Measurements from ENCODE around the gene AHSG.

AHSG gene

GRCh38 chr3:186664119-186664495, 51.2 kb downstream of the AHSG start:
- DNase-seq (ENCODE audit: low read depth): no peak
- TF ChIP-seq CTCF (conservative IDR thresholded peaks at IDR 0.05; ENCODE audit: control insufficient read depth, insufficient read depth, low read depth, low read length): no peak
- H3K4me3 ChIP-seq (ENCODE audit: control insufficient read depth, low read depth, low read length): no peak overlapping the region

GRCh38 chr3:186664506-186664905, 51.6 kb downstream of the AHSG start:
- no peak overlapping the region for H3K4me3 ChIP-seq (ENCODE audit: control insufficient read depth, low read depth, low read length)
- DNase-seq (ENCODE audit: low read depth): no peak
- no peak for TF ChIP-seq CTCF (conservative IDR thresholded peaks at IDR 0.05; ENCODE audit: control insufficient read depth, insufficient read depth, low read depth, low read length)

DNA sequence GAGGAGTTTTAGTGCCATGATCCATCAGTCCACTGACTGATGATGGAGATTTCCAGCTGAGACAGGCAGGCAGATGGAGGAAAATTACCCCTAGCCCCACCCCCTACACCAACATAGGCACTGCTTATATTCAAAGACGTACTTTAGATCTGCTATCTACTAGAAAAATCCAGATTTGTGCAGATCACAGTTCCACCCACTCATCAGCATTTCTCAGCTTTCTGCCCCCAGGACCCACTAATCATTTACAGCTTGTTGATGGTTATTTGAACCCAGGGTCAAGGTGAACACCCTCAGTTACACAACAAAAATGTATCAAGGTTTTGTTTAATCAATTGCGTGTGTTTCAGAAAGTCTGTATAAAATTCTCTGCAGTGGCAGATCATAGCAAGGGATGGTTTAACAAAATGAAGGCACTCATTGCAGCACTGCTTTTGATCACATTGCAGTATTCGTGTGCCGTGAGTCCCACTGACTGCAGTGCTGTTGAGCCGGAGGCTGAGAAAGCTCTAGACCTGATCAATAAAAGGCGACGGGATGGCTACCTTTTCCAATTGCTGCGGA, 52.8 kb downstream of the AHSG start, which contains the start of gene HRG:
Gene HRG (plus strand): TSS at position 390 of the 564 bp plus-strand sequence. CDS start 18 bp downstream, at position 408.
- DNase-seq (ENCODE audit: low read depth): no peak
- H3K4me3 ChIP-seq (ENCODE audit: control insufficient read depth, low read depth, low read length): no peak within 1 kb of the TSS
- no peak for TF ChIP-seq CTCF (conservative IDR thresholded peaks at IDR 0.05; ENCODE audit: control insufficient read depth, insufficient read depth, low read depth, low read length)

GRCh38 chr3:186668426-186668825, 55.6 kb downstream of the AHSG start:
- no peak overlapping the region for H3K4me3 ChIP-seq (ENCODE audit: control insufficient read depth, low read depth, low read length)
- TF ChIP-seq CTCF (conservative IDR thresholded peaks at IDR 0.05; ENCODE audit: control insufficient read depth, insufficient read depth, low read depth, low read length): no peak
- no peak for DNase-seq (ENCODE audit: low read depth)

GRCh38 chr3:186669378-186670084, 56.7 kb downstream of the AHSG start:
- H3K4me3 ChIP-seq (ENCODE audit: control insufficient read depth, low read depth, low read length): no peak overlapping the region
- DNase-seq (ENCODE audit: low read depth): no peak
- no peak for TF ChIP-seq CTCF (conservative IDR thresholded peaks at IDR 0.05; ENCODE audit: control insufficient read depth, insufficient read depth, low read depth, low read length)

DNA sequence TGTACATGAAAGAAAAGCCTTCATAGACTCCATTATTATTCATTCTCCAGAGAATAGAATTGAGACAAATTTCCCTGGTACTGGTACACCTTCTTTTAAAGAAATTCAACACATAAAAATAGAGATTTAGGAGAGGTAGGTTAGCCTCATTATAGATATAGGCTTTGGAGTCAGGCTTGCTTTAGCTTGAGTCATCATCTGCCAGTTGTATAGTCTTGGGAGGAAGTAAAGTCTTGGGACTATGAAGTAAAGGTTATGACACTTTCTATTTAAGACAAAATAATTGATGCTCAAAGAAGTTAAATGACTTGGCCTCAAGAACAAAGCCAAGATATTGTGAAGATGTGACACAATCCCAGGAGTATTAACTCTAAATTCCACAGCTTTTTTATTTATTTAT, 57.3 kb downstream of the AHSG start:
- DNase-seq (ENCODE audit: low read depth): no peak
- no peak overlapping the region for H3K4me3 ChIP-seq (ENCODE audit: control insufficient read depth, low read depth, low read length)
- no peak for TF ChIP-seq CTCF (conservative IDR thresholded peaks at IDR 0.05; ENCODE audit: control insufficient read depth, insufficient read depth, low read depth, low read length)

All from fibroblast of mammary gland (primary cell).